Left lung (tissue), 10 donors: Measurements from ENCODE around the gene CCDC28A. TPM values are rescaled to one million over a fixed set of nuclear protein-coding genes. Genes with fewer than 3 reads are reported as not detected.

ENCODE experiments used
- ATAC-seq: fragments of 200-7000 bp; cut with Tn5 transposase; one replicate; pipeline ENCODE4 v1.9.1; 2020; ENCODE audit warnings: moderate library complexity
- DNase-seq, 4 donors: peaks; one replicate each; pipeline ENCODE4 v3.0.0-alpha.2; 2013 to 2020
- H3K27ac ChIP-seq, 2 donors: fragments of 200-600 bp; sonication (generic) in 1 of 2; one replicate each; pipeline versions ENCODE4 v1.5.0 to v1.8.0; 2020 to 2021
- H3K27me3 ChIP-seq, 2 donors: fragments of 200-600 bp; sonication (generic) in 1 of 2; one replicate each; pipeline versions ENCODE4 v1.5.0 to v1.8.0; 2020 to 2021
- H3K36me3 ChIP-seq, 2 donors: fragments of 200-600 bp; sonication (generic) in 1 of 2; one replicate each; pipeline versions ENCODE4 v1.5.0 to v1.8.0; 2020 to 2021
- H3K4me1 ChIP-seq, 2 donors: fragments of 200-600 bp; one replicate each; pipeline ENCODE4 v1.8.0; 2021
- H3K4me3 ChIP-seq, 2 donors: fragments of 200-600 bp; sonication (generic) in 1 of 2; one replicate each; pipeline versions ENCODE4 v1.5.0 to v1.8.0; 2020 to 2021; ENCODE audit warnings: mild to moderate bottlenecking in 1 of 2
- H3K9me3 ChIP-seq, 2 donors: fragments of 200-600 bp; sonication (generic) in 1 of 2; one replicate each; pipeline versions ENCODE4 v1.5.0 to v1.8.0; 2020 to 2021
- CTCF ChIP-seq, 2 donors: fragments of 200-600 bp; sonication (generic) in 1 of 2; IDR thresholded peaks; one replicate each; pipeline versions ENCODE4 v1.5.0 to v1.8.0; 2021; ENCODE audit warnings: antibody characterized with exemption in 2 of 2
- intact Hi-C, 2 donors: fragments of 100-400 bp; cut with DNase I; formaldehyde crosslinking; loops; one replicate each; pipeline versions ENCODE4 v1.11.2 to v1.14.2; 2022
- polyA plus RNA-seq, 6 donors: library from polyadenylated mRNA; unstranded; fragments of 120-200 nt; gene quantifications; one replicate each; pipeline ENCODE4 v1.2.1, GENCODE V29; 2013; ENCODE audit not compliant: insufficient read length in 6 of 6
- total RNA-seq, 2 donors: library from RNA; stranded (reverse); fragmentation: NEBNext Ultra II Directional; extraction: Animal tissue kit (Norgen Biotek cat#: 25700); gene quantifications; one replicate each; pipeline ENCODE4 v1.2.1, GENCODE V29; 2021
- donor health status: DM: no; HTN: yes; CAD: no.
- donor health status: DM: no; HTN: no; CAD: no.

Gene CCDC28A
- total and polyA plus RNA-seq, 8 donors, result 14.0 to 28.4 (median 19.8) TPM

GRCh38 chr6:138824482-138825144 lies 51.0 kb downstream of the CCDC28A start:
- ATAC-seq, result no peak
- intact Hi-C loops, result loop anchor here in 1 of 2 donors (5.0 kb wide), 1 partner anchor 163 kb away; the partner anchor contains the start of gene REPS1
- Histone ChIP-seq H3K27me3 (no peaks in the 10 kb centered on the region), H3K4me1 (no peaks in the 10 kb centered on the region), H3K36me3 (no peaks in the 10 kb centered on the region), H3K27ac (no peak overlapping the region), H3K4me3 (no peak overlapping the region), H3K9me3 (no peaks in the 10 kb centered on the region)
- DNase-seq, result no peak
- TF ChIP-seq CTCF (IDR thresholded peaks at IDR 0.05), result no peak

GRCh38 chr6:138830248-138830647 lies 56.7 kb downstream of the CCDC28A start:
- ATAC-seq, result no peak

GRCh38 chr6:138832182-138832581 lies 58.6 kb downstream of the CCDC28A start:
- no peak for ATAC-seq
- intact Hi-C loops, result no loop called here
- no peaks in the 10 kb centered on the region for H3K9me3 ChIP-seq
- no peak overlapping the region for H3K4me3 ChIP-seq
- no peaks in the 10 kb centered on the region for H3K27me3 ChIP-seq
- H3K4me1 ChIP-seq, result no peaks in the 10 kb centered on the region
- no peak for DNase-seq
- no peaks in the 10 kb centered on the region for H3K36me3 ChIP-seq
- no peak overlapping the region for H3K27ac ChIP-seq
- no peak for TF ChIP-seq CTCF (IDR thresholded peaks at IDR 0.05)

More at GRCh38 chr6:138830248-138830647, 56.7 kb downstream of the CCDC28A start:
- intact Hi-C loops, result no loop called here
- no peaks in the 10 kb centered on the region for H3K9me3 ChIP-seq
- DNase-seq, result no peak
- H3K27ac ChIP-seq, result no peak overlapping the region
- H3K4me3 ChIP-seq, result no peak overlapping the region
- H3K4me1 ChIP-seq, result no peaks in the 10 kb centered on the region
- H3K36me3 ChIP-seq, result no peaks in the 10 kb centered on the region
- no peak for TF ChIP-seq CTCF (IDR thresholded peaks at IDR 0.05)
- H3K27me3 ChIP-seq, result no peaks in the 10 kb centered on the region

GRCh38 chr6:138833816-138834539 lies 60.4 kb downstream of the CCDC28A start:
- no peak for TF ChIP-seq CTCF (IDR thresholded peaks at IDR 0.05)
- Histone ChIP-seq H3K36me3 (no peaks in the 10 kb centered on the region), H3K4me3 (no peak overlapping the region), H3K9me3 (no peaks in the 10 kb centered on the region), H3K4me1 (no peaks in the 10 kb centered on the region), H3K27me3 (no peaks in the 10 kb centered on the region), H3K27ac (no peak overlapping the region)
- ATAC-seq (peak; percentile 91), DNase-seq (peak in 3 of 4 donors; percentile 48 to 87 (median 75))
- intact Hi-C loops, result no loop called here

GRCh38 chr6:138837246-138837645 lies 63.7 kb downstream of the CCDC28A start:
- Histone ChIP-seq H3K36me3 (no peaks in the 10 kb centered on the region), H3K9me3 (no peaks in the 10 kb centered on the region), H3K4me3 (no peak overlapping the region), H3K4me1 (no peaks in the 10 kb centered on the region), H3K27ac (no peak overlapping the region), H3K27me3 (no peaks in the 10 kb centered on the region)
- no peak for ATAC-seq
- no peak for DNase-seq
- intact Hi-C loops, result no loop called here
- no peak for TF ChIP-seq CTCF (IDR thresholded peaks at IDR 0.05)
